HepG2 (cell line): ENCODE data around the gene SPATS2.

Source experiments
- AGO1 ChIP-seq: fragments of 200-400 bp; formaldehyde crosslinking; IDR thresholded peaks from 2 replicates; pipeline ENCODE4 v1.6.1; 2017; ENCODE audit warnings: mild to moderate bottlenecking, low read depth, low read length, moderate library complexity; ENCODE audit not compliant: poor library complexity, severe bottlenecking
- ATF7-NPFF ChIP-seq: sonication (generic); formaldehyde crosslinking; IDR thresholded peaks from 2 replicates; pipeline ENCODE4 v1.8.1; 2023; ENCODE audit warnings: mild to moderate bottlenecking, low read depth, missing genetic modification reagents, moderate library complexity
- BCLAF1 ChIP-seq: fragments of 450-650 bp; IDR thresholded peaks from 2 replicates; pipeline ENCODE4 v1.6.1; 2017; ENCODE audit warnings: mild to moderate bottlenecking
- CREB3 ChIP-seq: sonication (generic); formaldehyde crosslinking; IDR thresholded peaks from 2 replicates; pipeline ENCODE4 v1.5.0; 2020; ENCODE audit warnings: missing genetic modification reagents
- DMTF1 ChIP-seq: sonication (generic); formaldehyde crosslinking; IDR thresholded peaks from 2 replicates; pipeline ENCODE4 v1.4.0; 2020; ENCODE audit warnings: mild to moderate bottlenecking, missing genetic modification reagents
- KLF9 ChIP-seq: IDR thresholded peaks from 2 replicates; pipeline ENCODE4 v1.6.1; 2016; ENCODE audit warnings: low read depth
- KMT2A ChIP-seq: sonication (generic); formaldehyde crosslinking; IDR thresholded peaks from 2 replicates; pipeline ENCODE4 v1.4.0; 2020; ENCODE audit warnings: missing genetic modification reagents
- NFE2L1 ChIP-seq: sonication (generic); formaldehyde crosslinking; IDR thresholded peaks from 2 replicates; pipeline ENCODE4 v1.4.0; 2020; ENCODE audit warnings: missing genetic modification reagents, mild to moderate bottlenecking, borderline replicate concordance
- NPAS2 ChIP-seq: sonication (generic); formaldehyde crosslinking; IDR thresholded peaks from 2 replicates; pipeline ENCODE4 v1.8.0; 2022; ENCODE audit warnings: mild to moderate bottlenecking, missing genetic modification reagents, borderline replicate concordance
- SMC3 ChIP-seq: IDR thresholded peaks from 2 replicates; pipeline ENCODE4 v1.6.1; 2011; ENCODE audit warnings: low read length, improper control_type of control experiment
- TERF1 ChIP-seq: sonication (generic); formaldehyde crosslinking; IDR thresholded peaks from 2 replicates; pipeline ENCODE4 v1.8.0; 2022; ENCODE audit warnings: mild to moderate bottlenecking, missing genetic modification reagents, moderate library complexity
- ZNF660 ChIP-seq: sonication (generic); formaldehyde crosslinking; IDR thresholded peaks from 2 replicates; pipeline ENCODE4 v1.5.1; 2020; ENCODE audit warnings: mild to moderate bottlenecking, low read depth, missing genetic modification reagents, borderline replicate concordance
- ZSCAN30 ChIP-seq: sonication (generic); formaldehyde crosslinking; IDR thresholded peaks from 2 replicates; pipeline ENCODE4 v1.5.0; 2020; ENCODE audit warnings: mild to moderate bottlenecking, missing genetic modification reagents
- TF ChIP-seq, protein P1 (sequence below): sonication (generic); formaldehyde crosslinking; IDR thresholded peaks from 2 replicates; pipeline ENCODE4 v1.5.0; 2020; ENCODE audit warnings: mild to moderate bottlenecking, missing genetic modification reagents, moderate library complexity

DNA sequence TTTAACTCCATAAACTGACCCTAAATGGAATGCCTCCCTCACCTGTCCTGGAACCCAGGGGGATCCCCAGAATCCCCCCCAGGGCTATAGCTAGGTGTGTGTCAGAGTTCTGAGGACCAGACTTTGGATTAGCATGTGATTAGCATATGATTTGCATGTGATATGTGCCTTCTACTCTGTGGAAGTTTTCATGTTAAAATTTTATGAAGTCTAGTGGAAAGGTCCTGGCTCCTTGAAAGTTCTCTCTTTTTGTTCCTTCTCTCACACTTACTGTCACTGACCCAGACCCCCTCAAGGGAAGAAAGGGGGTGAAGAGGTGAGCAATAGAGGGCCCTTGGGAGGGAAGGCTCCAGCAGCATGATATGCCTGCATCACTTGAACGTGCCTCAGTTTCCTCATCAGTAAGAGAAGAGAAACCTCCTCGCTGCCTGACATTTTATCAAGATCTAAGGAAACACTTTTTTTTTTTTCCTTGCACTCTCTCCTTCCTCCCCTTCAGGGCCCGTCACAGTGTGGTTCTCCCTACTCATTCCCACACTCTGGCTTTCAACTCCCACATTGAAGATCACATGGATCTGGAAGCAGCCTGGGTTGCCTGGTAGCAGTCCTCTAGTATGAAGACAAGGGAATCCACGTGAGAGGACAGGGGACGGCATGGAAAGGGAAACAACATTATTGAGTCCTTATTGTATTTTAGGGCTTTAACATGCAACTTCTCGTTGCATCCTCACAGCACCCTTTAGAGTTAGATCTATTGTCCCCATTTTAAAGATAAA lies 27.0 kb upstream of the SPATS2 start:
- TF ChIP-seq SMC3: no peak
- TF ChIP-seq KMT2A: no peak
- no peak for TF ChIP-seq CREB3
- no peak for TF ChIP-seq TERF1
- TF ChIP-seq ZNF660: no peak
- TF ChIP-seq, protein P1, sequence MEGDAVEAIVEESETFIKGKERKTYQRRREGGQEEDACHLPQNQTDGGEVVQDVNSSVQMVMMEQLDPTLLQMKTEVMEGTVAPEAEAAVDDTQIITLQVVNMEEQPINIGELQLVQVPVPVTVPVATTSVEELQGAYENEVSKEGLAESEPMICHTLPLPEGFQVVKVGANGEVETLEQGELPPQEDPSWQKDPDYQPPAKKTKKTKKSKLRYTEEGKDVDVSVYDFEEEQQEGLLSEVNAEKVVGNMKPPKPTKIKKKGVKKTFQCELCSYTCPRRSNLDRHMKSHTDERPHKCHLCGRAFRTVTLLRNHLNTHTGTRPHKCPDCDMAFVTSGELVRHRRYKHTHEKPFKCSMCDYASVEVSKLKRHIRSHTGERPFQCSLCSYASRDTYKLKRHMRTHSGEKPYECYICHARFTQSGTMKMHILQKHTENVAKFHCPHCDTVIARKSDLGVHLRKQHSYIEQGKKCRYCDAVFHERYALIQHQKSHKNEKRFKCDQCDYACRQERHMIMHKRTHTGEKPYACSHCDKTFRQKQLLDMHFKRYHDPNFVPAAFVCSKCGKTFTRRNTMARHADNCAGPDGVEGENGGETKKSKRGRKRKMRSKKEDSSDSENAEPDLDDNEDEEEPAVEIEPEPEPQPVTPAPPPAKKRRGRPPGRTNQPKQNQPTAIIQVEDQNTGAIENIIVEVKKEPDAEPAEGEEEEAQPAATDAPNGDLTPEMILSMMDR (CRISPR knock-in tag): no peak
- TF ChIP-seq AGO1: no peak
- no peak for TF ChIP-seq NPAS2 (CRISPR knock-in tag)
- TF ChIP-seq ATF7-NPFF (CRISPR knock-in tag): no peak
- TF ChIP-seq NFE2L1: no peak
- no peak for TF ChIP-seq DMTF1 (CRISPR knock-in tag)
- no peak for TF ChIP-seq KLF9
- TF ChIP-seq BCLAF1: no peak
- no peak for TF ChIP-seq ZSCAN30 (CRISPR knock-in tag)
